Measurements from ENCODE around the gene PAOX.

PAOX gene

GRCh38 chr10:133440633-133441285 lies 61.7 kb downstream of the PAOX start:
- DNase-seq, result no peak
